HG02973 (cell line): ENCODE measurements around the gene MAP3K20.
"Not testable (repeated sequence)": the region's sequence is repeated elsewhere in the genome, so short reads cannot be mapped to it uniquely, and the experiment has no call there.

ENCODE experiments used
- ATAC-seq: cut with Tn5 transposase; IDR thresholded peaks from one replicate; pipeline ENCODE4 v1.9.1; 2021; ENCODE audit warnings: moderate library complexity; ENCODE audit not compliant: unreplicated experiment

MAP3K20 gene

DNA sequence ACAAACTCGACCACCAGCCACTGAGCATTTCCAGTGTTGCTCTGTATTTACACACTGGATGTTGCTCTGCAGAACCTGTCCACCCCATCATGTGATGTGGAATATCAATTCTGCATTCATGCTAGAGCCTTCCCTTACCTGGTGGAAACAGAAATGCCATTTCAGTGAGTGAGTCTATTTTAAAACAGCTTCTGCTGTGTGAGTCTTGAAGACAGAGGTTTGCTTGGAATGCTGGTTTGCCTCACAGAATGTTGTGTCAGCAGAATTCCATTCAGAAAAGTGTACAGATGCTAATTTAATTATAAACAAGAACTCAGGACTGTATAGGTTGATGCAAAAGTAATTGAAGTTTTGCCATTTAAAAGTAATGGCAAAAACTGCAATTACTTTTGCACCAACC lies 118.3 kb downstream of the MAP3K20 start:
- ATAC-seq: no peak

DNA sequence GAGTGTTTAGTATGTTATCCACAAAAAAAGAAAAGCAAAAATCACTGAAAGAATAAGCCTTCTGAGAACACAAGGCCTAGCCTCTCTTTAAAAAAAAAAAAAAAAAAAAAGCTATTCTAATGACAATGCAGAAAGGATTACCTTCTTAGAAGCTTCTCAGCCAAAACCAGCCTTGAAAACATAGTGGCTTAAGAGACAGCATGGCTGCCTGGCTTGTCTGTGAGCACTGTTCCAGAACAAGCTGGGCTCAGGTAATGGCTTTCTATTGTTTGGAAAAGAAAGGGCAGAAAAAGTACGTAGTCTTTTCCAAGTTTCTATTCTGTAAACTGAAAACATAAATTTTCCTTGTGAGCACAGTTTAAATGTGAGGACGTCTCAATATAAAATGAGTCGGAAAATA lies 119.5 kb downstream of the MAP3K20 start:
- no peak for ATAC-seq

DNA sequence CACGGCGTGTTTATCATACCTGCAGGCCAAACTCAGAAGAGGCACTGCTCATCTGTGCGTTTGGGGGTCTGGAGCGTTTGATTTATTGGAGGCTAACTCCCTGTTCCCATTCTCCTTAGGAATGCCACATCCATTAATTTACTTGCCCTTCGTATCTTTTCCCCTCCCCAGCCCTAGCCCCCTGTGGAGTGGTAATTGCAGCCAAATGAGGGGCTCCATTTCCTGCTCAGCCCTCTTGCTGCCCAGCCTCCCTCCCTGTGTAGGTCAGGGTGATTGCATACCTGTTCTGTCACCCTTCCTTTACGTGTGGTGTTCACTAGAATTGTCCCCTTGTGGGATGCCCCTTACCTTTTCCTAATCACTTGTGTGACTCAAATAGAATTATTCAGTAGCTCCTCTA lies 120.4 kb downstream of the MAP3K20 start:
- no peak for ATAC-seq

DNA sequence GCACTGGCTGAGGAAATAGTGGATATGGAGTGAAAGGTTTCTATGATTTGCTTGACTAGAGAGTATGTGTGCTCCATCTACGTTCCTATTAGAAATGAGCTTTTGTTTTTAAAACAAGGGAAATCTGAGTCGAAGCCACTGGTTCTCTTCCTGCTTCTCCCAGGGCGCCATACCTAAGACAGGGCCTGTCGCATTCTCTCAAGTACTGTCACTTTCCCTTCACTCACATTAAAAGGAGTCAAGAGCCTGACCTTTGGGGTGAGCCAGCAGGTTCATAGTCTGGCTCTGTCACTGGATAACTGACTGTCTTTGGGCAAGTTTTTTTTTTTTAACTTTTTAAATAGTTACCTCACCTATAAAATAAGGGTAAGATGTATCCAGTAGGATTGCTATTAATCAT lies 121.0 kb downstream of the MAP3K20 start:
- ATAC-seq: no peak

DNA sequence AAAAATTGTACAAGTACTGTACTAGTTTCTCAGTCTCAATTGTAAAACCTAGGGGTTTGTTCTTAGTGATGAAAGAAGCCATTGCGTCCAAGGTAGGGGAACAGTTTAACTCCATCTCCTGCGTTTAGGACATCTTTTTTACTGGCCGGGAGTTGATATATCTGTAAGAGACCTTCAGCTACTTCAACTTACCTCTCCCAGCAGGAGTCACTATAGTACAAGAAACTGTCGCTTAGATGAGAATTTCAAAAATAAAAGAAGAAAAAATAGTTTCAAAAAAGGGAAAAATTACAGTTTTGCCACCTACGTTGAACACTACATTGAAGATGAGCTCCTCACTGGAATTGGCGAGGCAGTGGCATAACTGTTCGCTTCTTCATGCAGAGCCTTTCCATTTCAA lies 122.7 kb downstream of the MAP3K20 start:
- no peak for ATAC-seq

DNA sequence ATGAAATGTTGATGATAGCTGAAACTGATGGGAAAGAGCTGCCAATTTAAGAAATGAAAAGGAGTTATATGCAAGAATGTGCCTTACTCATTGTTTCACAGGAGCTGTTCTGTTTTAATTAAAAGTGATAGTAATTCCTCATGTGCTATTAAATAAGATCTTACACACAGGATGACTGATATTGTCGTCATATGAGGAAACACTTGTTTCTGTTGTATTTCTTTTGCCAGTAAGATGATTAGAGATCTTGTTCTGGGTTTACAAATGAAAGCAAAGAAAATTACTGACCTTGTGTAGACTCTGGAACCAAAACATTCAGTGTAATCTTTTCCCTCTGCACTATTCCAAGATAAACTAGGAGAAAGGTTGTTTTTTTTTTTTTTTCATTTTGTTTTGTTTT lies 123.6 kb downstream of the MAP3K20 start:
- ATAC-seq: no peak

DNA sequence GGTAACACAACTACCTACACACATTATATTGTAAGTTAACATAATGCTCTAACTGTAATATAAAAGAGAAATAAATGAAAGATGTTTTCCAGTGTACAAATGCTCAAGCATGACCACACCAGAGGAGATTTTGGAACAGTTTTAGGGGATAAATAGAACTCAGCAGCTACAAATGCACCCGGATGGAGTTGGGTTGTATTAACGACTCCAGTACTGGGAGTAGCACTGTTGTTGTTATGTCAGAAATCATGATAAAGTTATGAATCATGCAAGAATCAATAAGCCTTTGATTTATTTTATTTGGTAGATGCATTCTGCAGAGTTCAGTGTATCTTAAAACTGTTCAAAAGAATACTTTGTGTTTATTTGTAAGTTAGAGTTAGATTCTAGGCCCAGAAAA lies 126.9 kb downstream of the MAP3K20 start:
- no peak for ATAC-seq

DNA sequence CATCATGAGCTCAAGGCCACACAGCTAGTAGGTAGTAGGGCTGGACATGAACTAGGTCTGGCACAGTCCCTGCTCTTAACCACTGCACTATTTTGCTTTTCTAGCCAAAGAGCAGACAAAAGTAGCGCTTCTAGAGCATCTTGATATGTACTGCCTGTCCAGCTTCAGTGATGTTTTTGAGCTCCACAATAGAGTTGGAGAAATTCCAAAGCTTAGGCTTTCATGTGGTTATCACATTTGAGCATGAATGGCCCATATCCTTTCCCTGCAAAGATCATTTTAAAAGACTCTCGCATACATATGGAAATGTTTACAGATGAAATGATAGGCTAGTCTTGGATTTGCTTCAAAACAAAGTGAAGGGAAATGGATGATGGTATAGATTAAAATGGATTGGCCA lies 128.7 kb downstream of the MAP3K20 start:
- ATAC-seq: no peak

DNA sequence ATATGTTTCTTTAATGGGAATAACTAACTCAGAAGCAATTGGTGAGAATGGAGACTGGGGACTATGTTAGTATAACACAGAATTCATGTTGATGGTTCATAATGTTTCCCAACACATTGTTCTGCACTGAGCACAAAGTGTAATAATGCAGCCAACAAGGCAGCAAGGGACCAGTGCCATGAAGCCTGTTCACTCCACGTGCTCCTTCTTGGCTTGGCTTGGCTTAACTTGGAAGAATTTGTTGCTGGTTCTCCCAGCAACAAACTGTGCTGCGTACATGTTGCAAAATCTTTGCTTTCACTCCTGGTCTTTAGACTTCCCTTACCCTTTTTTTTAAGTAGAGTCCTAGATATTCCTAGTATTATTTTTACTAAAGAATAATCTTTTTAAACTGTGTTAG lies 129.7 kb downstream of the MAP3K20 start:
- ATAC-seq: no peak

DNA sequence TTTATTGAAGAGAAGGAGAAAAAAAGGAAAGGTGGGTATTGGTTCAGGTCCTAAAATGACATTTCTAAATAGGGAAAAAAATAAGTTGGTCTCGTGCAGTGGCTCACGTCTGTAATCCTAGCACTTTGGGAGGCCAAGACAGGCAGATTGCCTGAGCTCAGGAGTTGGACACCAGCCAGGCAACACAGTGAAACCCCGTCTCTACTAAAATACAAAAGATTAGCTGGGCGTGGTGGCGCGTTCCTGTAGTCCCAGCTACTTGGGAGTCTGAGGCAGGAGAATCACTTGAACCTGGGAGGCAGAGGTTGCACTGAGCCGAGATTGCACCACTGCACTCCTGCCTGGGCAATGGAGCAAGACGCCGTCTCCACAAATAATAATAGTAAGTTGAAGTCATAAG lies 131.5 kb downstream of the MAP3K20 start:
- not testable (repeated sequence) for ATAC-seq

DNA sequence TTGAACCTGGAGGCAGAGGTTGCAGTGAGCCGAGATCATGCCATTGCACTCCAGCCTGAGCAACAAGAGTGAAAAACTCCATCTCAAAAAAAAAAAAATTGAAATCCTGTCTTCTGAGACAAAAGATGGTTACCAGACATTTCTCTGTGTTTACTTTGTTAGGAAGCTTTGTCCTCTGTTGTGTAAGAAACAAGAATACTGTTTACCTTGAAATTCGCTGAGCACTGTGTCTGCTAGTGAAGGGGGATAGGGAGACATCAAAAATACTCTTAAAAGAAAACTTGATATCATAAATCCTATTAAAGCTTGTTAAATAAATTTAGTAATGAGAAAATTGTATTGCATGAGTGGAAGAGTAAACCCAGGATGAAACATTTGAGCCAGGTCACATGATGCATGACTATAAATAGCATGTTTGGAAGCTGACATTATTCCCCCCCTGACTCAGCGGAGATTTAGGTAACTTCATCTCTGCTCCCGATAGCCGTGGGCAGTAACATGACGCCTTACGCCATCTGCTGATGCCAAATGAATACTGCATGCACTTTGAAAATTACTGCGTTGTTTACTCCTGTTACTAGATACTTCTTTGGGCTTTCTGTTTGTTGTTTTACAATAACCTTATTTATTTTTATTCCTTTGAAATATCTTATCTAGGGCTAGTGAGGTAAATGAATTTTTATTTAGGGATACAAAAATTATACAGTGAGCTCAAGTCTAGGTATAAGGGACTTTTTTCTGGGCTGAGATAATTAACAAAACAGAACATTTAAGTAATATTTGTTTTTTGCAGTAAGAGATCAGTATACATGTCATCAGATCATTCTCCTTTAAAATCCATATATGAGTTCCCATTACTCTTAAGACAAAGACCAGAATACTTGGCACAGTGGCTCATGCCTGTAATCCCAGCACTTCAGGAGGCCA lies 134.9 kb downstream of the MAP3K20 start:
- peak; percentile 72 for ATAC-seq

DNA sequence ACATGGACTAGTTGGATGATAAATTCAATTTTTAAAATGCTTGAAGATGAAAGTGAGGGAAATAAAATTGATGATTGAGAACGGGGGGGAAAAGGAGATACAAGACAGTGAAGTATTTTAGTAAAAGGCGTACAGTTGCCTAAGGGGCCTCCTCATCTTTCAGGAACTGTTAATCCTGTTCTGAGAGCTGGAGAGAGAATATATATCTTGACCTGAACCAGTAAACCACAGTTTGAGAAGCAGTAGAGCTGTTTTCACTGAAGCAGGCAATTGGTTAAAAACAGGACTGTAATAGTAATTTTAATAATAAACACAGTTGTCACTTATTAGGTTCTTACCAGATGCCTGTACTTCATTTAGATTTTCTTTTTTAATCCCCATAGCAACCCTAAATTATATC lies 137.5 kb downstream of the MAP3K20 start:
- no peak for ATAC-seq

DNA sequence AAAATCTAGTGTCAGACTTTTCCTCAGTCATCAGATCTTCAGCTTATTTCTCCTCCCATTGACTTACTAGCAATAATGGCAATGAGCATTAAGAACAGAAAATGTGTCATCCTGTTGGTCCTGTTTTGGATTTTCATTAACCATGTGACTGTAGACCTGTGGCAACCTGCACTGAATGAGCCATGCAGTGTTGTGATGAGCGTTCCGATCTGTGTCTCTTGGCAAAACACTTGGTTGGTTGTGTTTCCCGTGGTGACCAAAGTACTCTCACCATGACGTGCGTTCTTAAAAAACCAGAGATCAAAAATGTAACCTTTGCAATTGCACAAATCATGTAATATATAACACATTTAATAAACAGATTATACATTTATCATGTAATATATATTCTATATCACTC lies 138.6 kb downstream of the MAP3K20 start:
- ATAC-seq: no peak

DNA sequence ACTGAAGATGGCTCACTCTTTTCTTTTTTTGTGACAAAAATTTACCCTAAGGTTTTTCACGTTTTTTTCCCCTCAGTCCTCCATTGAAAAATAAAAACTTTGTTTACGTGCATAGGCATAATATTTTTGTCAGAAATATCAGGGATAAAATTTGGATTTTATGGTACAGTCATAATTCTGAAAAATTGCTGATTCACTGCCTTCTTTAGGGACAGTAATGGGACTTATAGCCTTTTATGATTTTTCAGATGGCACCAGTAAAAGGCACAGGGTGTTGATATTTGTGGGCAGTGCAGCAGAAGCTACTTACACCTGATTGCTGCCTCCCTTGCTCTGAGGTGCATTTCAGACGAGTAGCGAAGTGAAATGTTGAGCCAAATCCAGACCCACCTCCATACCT lies 139.7 kb downstream of the MAP3K20 start:
- no peak for ATAC-seq

DNA sequence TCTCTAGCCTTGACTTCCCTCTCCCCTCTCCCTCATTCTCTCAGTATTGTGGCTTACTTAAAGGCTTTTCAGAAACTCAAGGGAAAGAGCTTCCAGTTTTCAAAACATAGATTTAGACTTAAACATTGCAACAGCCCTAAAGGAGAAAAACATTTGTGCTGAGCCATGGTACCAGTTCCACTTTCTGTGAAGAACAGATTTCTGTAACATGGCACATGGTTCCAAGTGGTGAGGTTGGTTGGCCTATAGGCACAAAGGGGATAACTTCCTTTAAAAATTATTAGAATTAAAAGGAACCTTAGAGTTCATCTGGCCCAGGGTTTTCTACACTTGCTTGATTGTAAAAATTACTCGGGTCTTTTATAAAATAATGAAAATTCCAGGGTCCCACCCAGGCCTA lies 140.4 kb downstream of the MAP3K20 start:
- ATAC-seq: no peak

DNA sequence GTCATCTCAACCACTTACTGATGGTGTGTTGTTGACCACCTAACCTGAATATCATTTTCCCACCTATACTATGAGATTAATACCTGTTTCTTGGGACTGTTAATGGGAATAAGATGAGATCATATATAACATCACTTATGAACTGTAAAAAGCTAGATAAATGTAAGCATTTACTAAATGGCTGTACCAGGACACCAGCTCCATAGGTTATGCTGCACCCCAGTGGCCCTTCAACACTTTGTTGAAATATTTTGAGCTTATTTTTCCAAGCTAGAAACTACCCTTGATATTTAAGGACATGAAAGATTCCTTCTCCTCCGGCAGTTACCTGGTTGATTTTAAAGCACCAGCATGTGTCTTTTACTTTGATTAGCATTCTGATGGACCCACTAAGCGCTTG lies 141.0 kb downstream of the MAP3K20 start:
- no peak for ATAC-seq

DNA sequence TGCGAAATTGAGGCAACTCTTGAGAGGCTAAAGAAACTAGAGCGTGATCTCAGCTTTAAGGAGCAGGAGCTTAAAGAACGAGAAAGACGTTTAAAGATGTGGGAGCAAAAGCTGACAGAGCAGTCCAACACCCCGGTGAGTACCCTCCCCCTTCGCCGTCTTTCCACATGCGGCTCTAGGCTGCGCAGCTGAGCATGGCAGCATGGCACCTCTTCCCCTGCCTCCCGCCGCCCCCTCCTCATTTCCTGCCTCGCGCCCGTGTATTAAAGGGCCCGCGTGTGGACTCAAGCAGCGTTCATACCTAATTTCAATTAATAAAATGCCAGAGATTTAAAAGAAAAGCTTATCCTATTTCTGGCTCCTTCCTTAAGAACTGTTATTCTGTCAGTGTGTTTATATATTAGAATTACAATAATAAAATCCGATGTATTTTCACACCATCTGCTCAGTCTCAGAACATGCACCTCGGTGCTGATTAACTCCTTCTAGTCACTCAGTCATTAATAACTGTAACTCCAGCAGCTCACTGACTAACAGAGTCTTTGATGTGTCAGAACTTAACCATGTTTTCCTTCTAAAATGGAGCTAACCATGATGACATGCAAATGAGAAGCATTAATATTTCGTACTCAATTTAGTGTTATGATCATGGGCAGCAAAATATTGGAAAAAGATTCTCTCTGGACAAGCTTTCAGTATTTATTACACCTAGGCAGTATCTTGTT lies 141.6 kb downstream of the MAP3K20 start:
- ATAC-seq: no peak

DNA sequence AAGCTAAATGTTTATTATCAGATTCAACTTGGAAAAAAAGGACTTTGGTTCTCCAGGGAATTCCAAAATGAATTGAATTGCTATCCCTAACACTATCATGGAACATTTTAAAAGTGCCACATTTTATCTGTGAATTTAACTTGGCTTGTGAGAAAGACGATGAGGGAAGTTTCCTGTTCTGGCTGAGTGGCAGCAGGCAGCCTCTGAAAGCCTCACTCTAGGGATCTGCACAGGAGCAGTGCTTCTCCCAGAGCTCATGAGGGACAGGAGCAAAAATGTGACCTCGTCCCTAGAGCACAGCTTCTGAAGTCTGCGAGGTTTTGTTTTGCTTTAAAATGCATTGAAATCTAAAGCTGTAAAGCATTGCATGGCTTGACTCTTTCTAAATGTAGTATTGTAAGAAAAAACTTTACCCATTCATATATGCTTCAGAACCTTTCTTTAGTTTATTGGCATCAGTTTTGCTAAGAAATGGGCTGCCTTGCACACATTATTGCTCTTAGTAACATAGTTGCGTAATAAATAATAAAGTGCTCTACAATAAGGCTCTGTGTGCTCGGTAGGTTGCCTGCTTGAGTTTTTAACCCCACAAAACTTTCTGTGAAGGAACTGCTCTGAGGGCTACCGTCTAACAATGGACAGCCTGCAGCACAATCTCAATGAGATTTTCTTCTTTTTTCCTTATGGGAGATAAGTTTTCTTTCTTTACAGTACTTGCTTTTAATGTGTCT lies 142.8 kb downstream of the MAP3K20 start:
- ATAC-seq: no peak

DNA sequence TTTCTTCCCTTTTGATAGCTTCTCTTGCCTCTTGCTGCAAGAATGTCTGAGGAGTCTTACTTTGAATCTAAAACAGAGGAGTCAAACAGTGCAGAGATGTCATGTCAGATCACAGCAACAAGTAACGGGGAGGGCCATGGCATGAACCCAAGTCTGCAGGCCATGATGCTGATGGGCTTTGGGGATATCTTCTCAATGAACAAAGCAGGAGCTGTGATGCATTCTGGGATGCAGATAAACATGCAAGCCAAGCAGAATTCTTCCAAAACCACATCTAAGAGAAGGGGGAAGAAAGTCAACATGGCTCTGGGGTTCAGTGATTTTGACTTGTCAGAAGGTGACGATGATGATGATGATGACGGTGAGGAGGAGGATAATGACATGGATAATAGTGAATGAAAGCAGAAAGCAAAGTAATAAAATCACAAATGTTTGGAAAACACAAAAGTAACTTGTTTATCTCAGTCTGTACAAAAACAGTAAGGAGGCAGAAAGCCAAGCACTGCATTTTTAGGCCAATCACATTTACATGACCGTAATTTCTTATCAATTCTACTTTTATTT lies 145.6 kb downstream of the MAP3K20 start:
- no peak for ATAC-seq

DNA sequence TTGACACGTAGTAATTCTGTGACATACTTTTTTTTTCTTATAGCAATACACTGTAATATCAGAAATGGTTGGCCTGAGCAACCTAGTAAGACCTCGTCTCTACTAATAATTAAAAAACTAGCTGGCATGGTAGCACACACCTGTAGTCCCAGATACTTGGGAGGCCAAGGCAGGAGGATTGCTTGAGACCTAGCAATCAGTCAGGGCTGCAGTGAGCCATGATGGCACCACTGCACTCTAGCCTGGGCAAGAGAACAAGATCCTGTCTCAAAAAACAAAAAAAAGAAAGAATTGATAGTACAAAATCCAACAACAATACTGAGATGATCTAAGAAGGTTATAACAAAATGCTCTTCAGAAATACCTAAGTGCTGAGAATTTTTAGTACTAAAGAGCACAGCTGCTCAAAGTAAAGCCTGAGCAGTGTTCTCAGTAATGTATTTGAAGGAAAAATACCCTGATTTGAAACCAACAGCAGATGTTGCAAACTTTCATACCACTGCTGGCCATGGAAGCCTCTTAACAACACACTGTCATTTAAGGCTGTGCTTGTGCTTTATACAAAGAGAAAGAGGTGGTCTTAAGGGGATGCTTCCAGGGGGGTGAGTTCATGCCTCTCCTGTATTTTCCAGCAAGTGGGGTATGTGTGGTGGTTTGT lies 146.4 kb downstream of the MAP3K20 start:
- peak; percentile 87 for ATAC-seq

DNA sequence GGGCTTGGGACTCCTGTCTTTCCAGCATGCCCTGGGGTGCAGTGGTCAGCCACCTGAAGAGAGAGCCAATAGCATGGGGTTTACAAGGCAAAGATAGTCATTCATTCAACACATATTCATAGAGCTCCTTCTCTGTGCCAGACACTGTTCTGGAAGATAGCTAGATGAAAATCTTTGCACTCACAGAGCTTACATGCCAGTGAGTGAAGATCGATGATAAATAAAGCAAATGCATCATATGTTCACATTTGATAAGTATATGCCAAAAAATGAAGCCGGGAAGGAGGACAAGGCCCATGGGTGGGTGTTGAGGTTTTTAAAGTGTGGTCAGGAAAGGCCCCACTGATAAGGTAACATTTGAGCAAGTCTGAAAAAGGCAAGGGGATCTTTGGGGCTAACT lies 148.2 kb downstream of the MAP3K20 start:
- ATAC-seq: no peak
